HG02623 (cell line): ENCODE results near the gene RAI14.
"Not testable (repeated sequence)": the region's sequence is repeated elsewhere in the genome, so short reads cannot be mapped to it uniquely, and the experiment has no call there.

Experiments used
- ATAC-seq: cut with Tn5 transposase; IDR thresholded peaks from one replicate; pipeline ENCODE4 v1.9.1; 2021; ENCODE audit warnings: moderate library complexity; ENCODE audit not compliant: unreplicated experiment

Gene RAI14

GRCh38 chr5:34758514-34758913 is 102.4 kb downstream of the RAI14 start:
- ATAC-seq: no peak

GRCh38 chr5:34759213-34759612 is 103.1 kb downstream of the RAI14 start:
- ATAC-seq: not testable (repeated sequence)

- no peak for ATAC-seq
Measured at GRCh38 chr5:34765662-34766061, 109.5 kb downstream of the RAI14 start.

GRCh38 chr5:34767180-34767579 is 111.1 kb downstream of the RAI14 start:
- ATAC-seq: no peak

- no peak for ATAC-seq
Measured at GRCh38 chr5:34770486-34770885, 114.4 kb downstream of the RAI14 start.

- no peak for ATAC-seq
Measured at GRCh38 chr5:34771076-34771475, 114.9 kb downstream of the RAI14 start.

GRCh38 chr5:34772267-34773098 is 116.4 kb downstream of the RAI14 start:
- ATAC-seq: no peak

GRCh38 chr5:34774139-34774538 is 118.0 kb downstream of the RAI14 start:
- no peak for ATAC-seq

GRCh38 chr5:34774678-34775077 is 118.5 kb downstream of the RAI14 start:
- not testable (repeated sequence) for ATAC-seq

GRCh38 chr5:34775886-34776285 is 119.8 kb downstream of the RAI14 start:
- no peak for ATAC-seq

- ATAC-seq: no peak
Measured at GRCh38 chr5:34778091-34778850, 122.1 kb downstream of the RAI14 start.

GRCh38 chr5:34783892-34784291 is 127.8 kb downstream of the RAI14 start:
- ATAC-seq: not testable (repeated sequence)

GRCh38 chr5:34787035-34787434 is 130.9 kb downstream of the RAI14 start:
- no peak for ATAC-seq

GRCh38 chr5:34789021-34789531 is 132.9 kb downstream of the RAI14 start:
- no peak for ATAC-seq

GRCh38 chr5:34789639-34790038 is 133.5 kb downstream of the RAI14 start:
- ATAC-seq: no peak

GRCh38 chr5:34790069-34790468 is 133.9 kb downstream of the RAI14 start:
- ATAC-seq: no peak

GRCh38 chr5:34791761-34792244 is 135.7 kb downstream of the RAI14 start:
- ATAC-seq: no peak

- no peak for ATAC-seq
Measured at GRCh38 chr5:34802834-34803563, 146.9 kb downstream of the RAI14 start.

- no peak for ATAC-seq
Measured at GRCh38 chr5:34803974-34804732, 148.0 kb downstream of the RAI14 start.

GRCh38 chr5:34804913-34805312 is 148.8 kb downstream of the RAI14 start:
- ATAC-seq: no peak
